Measurements from ENCODE around the gene MTERF4. TPM values are rescaled to one million over a fixed set of nuclear protein-coding genes. Genes with fewer than 3 reads are reported as not detected.

MTERF4 gene
- polyA plus RNA-seq, 2 of the 4 experiments (the other 2 are of a cell fraction), result 44.9 to 47.1 TPM

GRCh38 chr2:241051578-241052487, 50.3 kb downstream of the MTERF4 start:
- TF ChIP-seq ELK1 (IDR thresholded peaks at IDR 0.05; ENCODE audit: low read depth, low read length) (no peak), TFCP2L1 (CRISPR knock-in tag; IDR thresholded peaks at IDR 0.05) (no peak), ZC3H11A (IDR thresholded peaks at IDR 0.05) (no peak), FOSB (CRISPR knock-in tag; IDR thresholded peaks at IDR 0.05) (no peak), ZNF302 (CRISPR knock-in tag; IDR thresholded peaks at IDR 0.05) (no peak), SMC3 (IDR thresholded peaks at IDR 0.05) (no peak), HOXA7 (CRISPR knock-in tag; IDR thresholded peaks at IDR 0.05) (no peak), ZFP36 (IDR thresholded peaks at IDR 0.05; ENCODE audit: borderline replicate concordance, partially characterized antibody) (no peak), CEBPB (IDR thresholded peaks at IDR 0.05) (no peak), REST (IDR thresholded peaks at IDR 0.05) (no peak), NPAS2 (CRISPR knock-in tag; IDR thresholded peaks at IDR 0.05; ENCODE audit: borderline replicate concordance) (no peak), JUNB (IDR thresholded peaks at IDR 0.05) (no peak), HES2 (IDR thresholded peaks at IDR 0.05) (no peak), JUN (IDR thresholded peaks at IDR 0.05) (no peak), HOXB5 (CRISPR knock-in tag; IDR thresholded peaks at IDR 0.05) (no peak), EP300 (IDR thresholded peaks at IDR 0.05) (no peak), HDAC2 (IDR thresholded peaks at IDR 0.05) (no peak), ESRRA (IDR thresholded peaks at IDR 0.05; ENCODE audit: borderline replicate concordance, low read length) (no peak)
- ChIA-PET POLR2A (no interaction called here), CTCF (no interaction called here)
- Histone ChIP-seq H3K4me2 (no peak overlapping the region), H3K9me3 (no peaks in the 10 kb centered on the region), H3K4me3 (no peak overlapping the region), H3K4me1 (no peaks in the 10 kb centered on the region), H3K27ac (no peak overlapping the region)
- FAIRE-seq (no peak), ATAC-seq (no peak), DNase-seq (ENCODE audit: low read depth in 1 of 2, low spot score in 1 of 2) (no peak)
- WGBS (ENCODE audit: missing lambda C conversion rate), result 73% methylated on average over 12 of the region's 33 CpGs

GRCh38 chr2:241050624-241051577, 51.2 kb downstream of the MTERF4 start:
- H3K4me1 ChIP-seq, result no peaks in the 10 kb centered on the region
- DNase-seq (ENCODE audit: low read depth in 1 of 2, low spot score in 1 of 2) (no peak), ATAC-seq (no peak), FAIRE-seq (no peak)
- 69% methylated on average over 15 of the region's 18 CpGs for WGBS (ENCODE audit: missing lambda C conversion rate)
- H3K4me2 ChIP-seq, result no peak overlapping the region
- H3K9me3 ChIP-seq, result no peaks in the 10 kb centered on the region
- CTCF ChIA-PET, result interaction anchor here (0.5 kb wide), 1 partner anchor 981 kb away, joined by 3 read pairs; no protein-coding TSS in a partner anchor
- no peak overlapping the region for H3K27ac ChIP-seq
- H3K4me3 ChIP-seq, result no peak overlapping the region
- POLR2A ChIA-PET, result no interaction called here
- TF ChIP-seq RFX5 (IDR thresholded peaks at IDR 0.05) (no peak), PHF8 (IDR thresholded peaks at IDR 0.05; ENCODE audit: borderline replicate concordance, low read depth) (no peak), NPAS2 (CRISPR knock-in tag; IDR thresholded peaks at IDR 0.05; ENCODE audit: borderline replicate concordance) (no peak), TFCP2L1 (CRISPR knock-in tag; IDR thresholded peaks at IDR 0.05) (no peak), RAD21 (conservative IDR thresholded peaks at IDR 0.05 in 1 of 2, IDR thresholded peaks at IDR 0.05 in 1 of 2) (no peak), REST (IDR thresholded peaks at IDR 0.05) (no peak), CHD2 (IDR thresholded peaks at IDR 0.05; ENCODE audit: low read length, partially characterized antibody) (no peak), ATOH8 (CRISPR knock-in tag; IDR thresholded peaks at IDR 0.05; ENCODE audit: low read depth) (no peak)
